ENCODE data around the gene ITGA2. TPM values are rescaled to one million over a fixed set of nuclear protein-coding genes. Genes with fewer than 3 reads are reported as not detected.

ITGA2 gene
- total and polyA plus RNA-seq, 2 donors (not counting 1 experiment from before 2014, with no cell fraction given): not detected

DNA sequence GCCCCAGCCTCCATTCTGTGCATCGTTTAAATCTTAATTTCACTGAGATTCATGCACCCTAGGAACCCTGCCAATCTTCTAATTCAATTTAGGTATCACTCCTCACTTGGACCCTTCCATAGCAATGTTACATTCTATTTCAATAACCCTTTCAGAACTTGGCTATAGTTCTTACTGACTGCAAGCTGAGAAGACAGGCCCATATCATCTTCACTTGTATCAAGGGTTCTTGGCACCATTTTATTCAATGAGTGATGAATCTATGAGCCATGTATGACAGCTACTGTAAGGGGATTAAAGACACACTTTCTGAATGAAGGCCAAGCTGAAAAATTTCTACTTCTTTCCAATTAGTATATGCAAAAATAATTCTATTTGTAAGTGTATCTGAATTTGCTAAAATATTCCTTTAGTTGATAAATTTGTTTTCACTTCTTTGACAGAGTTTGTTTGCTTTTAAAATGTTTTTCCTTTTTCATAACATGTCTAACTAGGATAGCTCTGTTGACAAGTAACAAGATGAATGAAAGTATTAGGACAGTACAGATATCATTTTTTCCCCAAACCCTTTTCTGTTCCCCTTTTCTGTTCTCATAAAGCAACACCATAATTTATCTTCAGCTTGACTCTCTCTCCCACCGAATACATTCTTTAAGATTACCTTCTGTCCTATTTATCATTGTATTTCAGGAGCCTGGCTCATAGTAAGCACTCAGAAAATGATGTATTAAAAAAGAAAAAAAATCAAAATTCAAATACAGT is 9.6 kb downstream of the ITGA2 start:
- CTCF ChIA-PET: no interaction called here
- TF ChIP-seq EZH2 (IDR thresholded peaks at IDR 0.05; ENCODE audit: borderline replicate concordance, insufficient read depth, low read depth, low read length, poor library complexity, severe bottlenecking): no peak
- TF ChIP-seq, protein P1, sequence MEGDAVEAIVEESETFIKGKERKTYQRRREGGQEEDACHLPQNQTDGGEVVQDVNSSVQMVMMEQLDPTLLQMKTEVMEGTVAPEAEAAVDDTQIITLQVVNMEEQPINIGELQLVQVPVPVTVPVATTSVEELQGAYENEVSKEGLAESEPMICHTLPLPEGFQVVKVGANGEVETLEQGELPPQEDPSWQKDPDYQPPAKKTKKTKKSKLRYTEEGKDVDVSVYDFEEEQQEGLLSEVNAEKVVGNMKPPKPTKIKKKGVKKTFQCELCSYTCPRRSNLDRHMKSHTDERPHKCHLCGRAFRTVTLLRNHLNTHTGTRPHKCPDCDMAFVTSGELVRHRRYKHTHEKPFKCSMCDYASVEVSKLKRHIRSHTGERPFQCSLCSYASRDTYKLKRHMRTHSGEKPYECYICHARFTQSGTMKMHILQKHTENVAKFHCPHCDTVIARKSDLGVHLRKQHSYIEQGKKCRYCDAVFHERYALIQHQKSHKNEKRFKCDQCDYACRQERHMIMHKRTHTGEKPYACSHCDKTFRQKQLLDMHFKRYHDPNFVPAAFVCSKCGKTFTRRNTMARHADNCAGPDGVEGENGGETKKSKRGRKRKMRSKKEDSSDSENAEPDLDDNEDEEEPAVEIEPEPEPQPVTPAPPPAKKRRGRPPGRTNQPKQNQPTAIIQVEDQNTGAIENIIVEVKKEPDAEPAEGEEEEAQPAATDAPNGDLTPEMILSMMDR (IDR thresholded peaks at IDR 0.05): no peak

DNA sequence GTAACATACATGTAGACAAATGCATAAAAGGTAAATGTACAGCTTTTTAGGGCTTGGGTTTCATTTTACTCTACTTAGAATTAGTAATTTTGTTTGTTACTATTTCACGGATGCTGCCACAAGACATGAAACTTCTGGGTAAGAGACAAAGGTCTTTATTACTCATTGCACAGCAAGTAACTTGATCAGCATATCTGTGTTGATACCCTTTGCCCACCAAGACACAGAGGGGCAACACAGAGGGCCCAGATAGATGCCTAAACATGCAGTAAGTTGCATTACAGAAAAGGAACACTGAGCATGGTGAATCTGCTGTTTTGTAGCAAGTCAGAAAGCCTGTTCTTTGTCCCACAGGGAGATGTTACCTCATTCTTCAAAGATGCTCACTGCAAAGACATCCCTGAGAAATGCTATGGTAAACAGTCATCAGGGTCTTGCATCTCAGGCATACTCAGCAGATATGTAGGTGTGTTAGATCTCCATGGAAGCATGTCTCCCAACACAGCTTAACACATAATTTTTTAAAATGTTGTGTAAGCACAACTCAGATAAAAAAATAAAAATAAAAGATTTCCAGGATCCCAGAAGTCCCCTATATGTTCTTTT is 10.3 kb downstream of the ITGA2 start:
- Histone ChIP-seq H2AFZ (ENCODE audit: insufficient read depth, low read depth, low read length, poor library complexity, severe bottlenecking) (no peak overlapping the region), H3K4me1 (ENCODE audit: control insufficient read depth in 2 of 2, insufficient read depth in 2 of 2, low read length in 2 of 2) (no peaks in the 10 kb centered on the region), H3K27ac (ENCODE audit: low read length in 2 of 2) (no peak overlapping the region), H3K9me3 (ENCODE audit: control extremely low read depth in 1 of 3, control insufficient read depth in 2 of 3, insufficient read depth in 1 of 3, low read length in 2 of 3) (no peaks in the 10 kb centered on the region), H3K4me3 (ENCODE audit: control extremely low read depth in 1 of 5, extremely low read depth in 1 of 5, insufficient read depth in 1 of 5, low read depth in 2 of 5, low read length in 4 of 5) (no peak overlapping the region), H3K36me3 (replicated peaks in 1 of 2; ENCODE audit: control extremely low read depth in 1 of 2, control insufficient read depth in 1 of 2, extremely low read depth in 1 of 2, insufficient read depth in 2 of 2, low read length in 1 of 2) (no peaks in the 10 kb centered on the region), H3K9ac (ENCODE audit: low read length) (no peak overlapping the region), H3K4me2 (replicated peaks; ENCODE audit: low read depth, low read length, poor library complexity, severe bottlenecking) (no peak overlapping the region), H4K20me1 (ENCODE audit: control insufficient read depth, insufficient read depth, low read length, poor library complexity, severe bottlenecking) (no peaks in the 10 kb centered on the region), H3K27me3 (replicated peaks in 1 of 4; ENCODE audit: control extremely low read depth in 1 of 4, control insufficient read depth in 3 of 4, insufficient read depth in 4 of 4, low read length in 3 of 4) (no peaks in the 10 kb centered on the region), H3K79me2 (ENCODE audit: control insufficient read depth, insufficient read depth, low read length) (no peaks in the 10 kb centered on the region)
- Mint-ChIP-seq H3K4me1 (no peaks in the 10 kb centered on the region), H3K4me3 (no peak overlapping the region), H3K9me3 (ENCODE audit: insufficient read depth) (no peaks in the 10 kb centered on the region), H3K27me3 (peaks cover 3% of the 10 kb centered on the region), H3K27ac (no peak overlapping the region)
- ATAC-seq (ENCODE audit: low read depth): no peak
- no peak for DNase-seq
- TF ChIP-seq, protein P1 (IDR thresholded peaks at IDR 0.05): no peak
- no peak for TF ChIP-seq EZH2 (IDR thresholded peaks at IDR 0.05; ENCODE audit: borderline replicate concordance, insufficient read depth, low read depth, low read length, poor library complexity, severe bottlenecking)
- ChIA-PET CTCF (no interaction called here), POLR2A (no interaction called here)
- intact Hi-C loops (cut with micrococcal nuclease): no loop called here
- WGBS (ENCODE audit: insufficient coverage): 80% methylated on average over 1 of the region's 1 CpG

More for the DNA sequence above, 9.6 kb downstream of the ITGA2 start:
- no peak overlapping the region for H3K9ac ChIP-seq (ENCODE audit: low read length)
- no peaks in the 10 kb centered on the region for H3K4me1 ChIP-seq (ENCODE audit: control insufficient read depth in 2 of 2, insufficient read depth in 2 of 2, low read length in 2 of 2)
- 70% methylated on average over 1 of the region's 2 CpGs for WGBS (ENCODE audit: insufficient coverage)
- no peaks in the 10 kb centered on the region for H3K9me3 ChIP-seq (ENCODE audit: control extremely low read depth in 1 of 3, control insufficient read depth in 2 of 3, insufficient read depth in 1 of 3, low read length in 2 of 3)
- H4K20me1 ChIP-seq (ENCODE audit: control insufficient read depth, insufficient read depth, low read length, poor library complexity, severe bottlenecking): no peaks in the 10 kb centered on the region
- DNase-seq: no peak
- no peaks in the 10 kb centered on the region for H3K27me3 ChIP-seq (replicated peaks in 1 of 4; ENCODE audit: control extremely low read depth in 1 of 4, control insufficient read depth in 3 of 4, insufficient read depth in 4 of 4, low read length in 3 of 4)
- Mint-ChIP-seq H3K9me3 (ENCODE audit: insufficient read depth) (no peaks in the 10 kb centered on the region), H3K27me3 (peaks cover under 1% of the 10 kb centered on the region), H3K27ac (no peak overlapping the region), H3K4me1 (no peaks in the 10 kb centered on the region), H3K4me3 (no peak overlapping the region)
- no peak overlapping the region for H2AFZ ChIP-seq (ENCODE audit: insufficient read depth, low read depth, low read length, poor library complexity, severe bottlenecking)
- no peaks in the 10 kb centered on the region for H3K79me2 ChIP-seq (ENCODE audit: control insufficient read depth, insufficient read depth, low read length)
- no peak overlapping the region for H3K4me3 ChIP-seq (ENCODE audit: control extremely low read depth in 1 of 5, extremely low read depth in 1 of 5, insufficient read depth in 1 of 5, low read depth in 2 of 5, low read length in 4 of 5)
- POLR2A ChIA-PET: no interaction called here
- ATAC-seq (ENCODE audit: low read depth): no peak
- intact Hi-C loops (cut with micrococcal nuclease): no loop called here
- H3K4me2 ChIP-seq (replicated peaks; ENCODE audit: low read depth, low read length, poor library complexity, severe bottlenecking): no peak overlapping the region
- H3K27ac ChIP-seq (ENCODE audit: low read length in 2 of 2): no peak overlapping the region
- H3K36me3 ChIP-seq (replicated peaks in 1 of 2; ENCODE audit: control extremely low read depth in 1 of 2, control insufficient read depth in 1 of 2, extremely low read depth in 1 of 2, insufficient read depth in 2 of 2, low read length in 1 of 2): no peaks in the 10 kb centered on the region

All from B cell (primary cell).